Gastrocnemius medialis (tissue), 4 donors: Measurements from ENCODE around the gene RIMS3. TPM values are rescaled to one million over a fixed set of nuclear protein-coding genes. Genes with fewer than 3 reads are reported as not detected.

Source experiments
- ATAC-seq, 2 donors: fragments of 150-250 bp; one replicate each; pipeline ENCODE4 v1.9.1; 2016
- DNase-seq, 2 donors: peaks; one replicate each; pipeline ENCODE4 v3.0.0-alpha.2; 2019
- H3K27ac ChIP-seq, 4 donors: fragments of 200-600 bp; sonication (generic); 1 replicate in 1 of 4; 2 replicates in 3 of 4; pipeline ENCODE4 v1.5.1; 2016 to 2018; ENCODE audit warnings: mild to moderate bottlenecking in 2 of 4, moderate library complexity in 1 of 4
- H3K27me3 ChIP-seq, 3 donors: fragments of 200-600 bp; sonication (generic) in 2 of 3; 1 replicate in 1 of 3; 2 replicates in 2 of 3; pipeline versions ENCODE4 v1.5.1 to v1.6.0; 2016 to 2019; ENCODE audit warnings: mild to moderate bottlenecking in 1 of 3, moderate library complexity in 1 of 3
- H3K36me3 ChIP-seq, 2 donors: fragments of 200-600 bp; sonication (generic) in 1 of 2; one replicate each; pipeline ENCODE4 v1.5.1; 2017 to 2018
- H3K4me1 ChIP-seq, 2 donors: fragments of 200-600 bp; sonication (generic) in 1 of 2; one replicate each; pipeline ENCODE4 v1.5.1; 2016 to 2017; ENCODE audit warnings: mild to moderate bottlenecking in 2 of 2
- H3K4me3 ChIP-seq, 4 donors: fragments of 200-600 bp; sonication (generic) in 3 of 4; 1 replicate in 1 of 4; 2 replicates in 3 of 4; pipeline ENCODE4 v1.5.1; 2016 to 2019; ENCODE audit warnings: mild to moderate bottlenecking in 2 of 4
- H3K9me3 ChIP-seq, 3 donors: fragments of 200-600 bp; sonication (generic) in 2 of 3; 1 replicate in 1 of 3; 2 replicates in 2 of 3; pipeline ENCODE4 v1.5.1; 2016 to 2019
- POLR2A ChIP-seq, 2 donors: fragments of 450-650 bp; IDR thresholded peaks; one replicate each; pipeline ENCODE4 v1.6.1; 2017; ENCODE audit warnings: antibody characterized with exemption in 2 of 2, mild to moderate bottlenecking in 2 of 2, moderate library complexity in 2 of 2
- in situ Hi-C, 4 donors: fragments of 200-750 bp; cut with MboI; loops; one replicate each; pipeline versions ENCODE4 v1.15.0 to v1.8.0; 2017; ENCODE audit warnings: low sequenced_read_pairs in 4 of 4
- intact Hi-C: fragments of 100-400 bp; cut with DNase I; formaldehyde crosslinking; loops from one replicate; pipeline ENCODE4 v1.15.1; 2023; ENCODE audit warnings: low total_unique reads
- total RNA-seq, 4 donors: library from RNA; depleted of rRNA; stranded (reverse); fragments of >200 nt; gene quantifications; one replicate each; pipeline versions ENCODE4 v1.1.0 to v1.2.3, GENCODE V29; 2016
- TF ChIP-seq, protein P1 (sequence below), 5 experiments: fragments of 450-650 bp in 3 of 5; fragments of 200-600 bp in 2 of 5; sonication (generic) in 2 of 5; IDR thresholded peaks in 4 of 5; conservative IDR thresholded peaks in 1 of 5; 1 replicate in 4 of 5; 2 replicates in 1 of 5; pipeline ENCODE4 v1.5.1; 2016 to 2019; ENCODE audit warnings: antibody characterized with exemption in 5 of 5, mild to moderate bottlenecking in 3 of 5, moderate library complexity in 3 of 5

RIMS3 gene
- total RNA-seq, 4 donors from 2014 or later, result 0.31 to 0.67 (median 0.44) TPM

DNA sequence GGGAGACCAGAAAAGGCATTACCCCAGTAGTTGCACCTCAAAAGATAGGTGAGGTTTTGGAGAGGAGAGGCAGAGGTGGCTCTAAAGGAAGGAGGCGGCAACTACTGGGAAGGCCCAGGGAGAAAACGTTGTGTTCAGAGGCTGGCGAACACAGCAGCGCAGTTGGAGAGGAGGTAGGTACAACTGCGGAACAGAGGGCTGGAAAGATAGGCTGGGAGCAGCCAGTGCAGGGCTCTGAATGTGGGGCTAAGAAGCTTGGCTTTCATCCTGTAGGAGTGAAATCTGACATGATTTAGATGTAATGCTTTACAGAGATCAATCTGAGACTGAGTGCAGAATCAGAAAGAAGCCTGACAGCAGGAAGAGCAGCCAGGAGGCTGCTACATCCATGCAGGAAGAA lies 13.0 kb downstream of the RIMS3 start:
- Histone ChIP-seq H3K4me1 (peaks cover 0 to 6% of the 10 kb centered on the region in 2 donors), H3K27me3 (peaks cover 0 to 6% (median 3%) of the 10 kb centered on the region in 3 donors), H3K9me3 (no peaks in the 10 kb centered on the region), H3K36me3 (no peaks in the 10 kb centered on the region), H3K4me3 (no peak overlapping the region), H3K27ac (no peak overlapping the region)
- in situ Hi-C loops (no loop called here), intact Hi-C loops (no loop called here)
- ATAC-seq, result no peak
- DNase-seq, result no peak
- no peak for TF ChIP-seq POLR2A (IDR thresholded peaks at IDR 0.05)
- TF ChIP-seq, protein P1, sequence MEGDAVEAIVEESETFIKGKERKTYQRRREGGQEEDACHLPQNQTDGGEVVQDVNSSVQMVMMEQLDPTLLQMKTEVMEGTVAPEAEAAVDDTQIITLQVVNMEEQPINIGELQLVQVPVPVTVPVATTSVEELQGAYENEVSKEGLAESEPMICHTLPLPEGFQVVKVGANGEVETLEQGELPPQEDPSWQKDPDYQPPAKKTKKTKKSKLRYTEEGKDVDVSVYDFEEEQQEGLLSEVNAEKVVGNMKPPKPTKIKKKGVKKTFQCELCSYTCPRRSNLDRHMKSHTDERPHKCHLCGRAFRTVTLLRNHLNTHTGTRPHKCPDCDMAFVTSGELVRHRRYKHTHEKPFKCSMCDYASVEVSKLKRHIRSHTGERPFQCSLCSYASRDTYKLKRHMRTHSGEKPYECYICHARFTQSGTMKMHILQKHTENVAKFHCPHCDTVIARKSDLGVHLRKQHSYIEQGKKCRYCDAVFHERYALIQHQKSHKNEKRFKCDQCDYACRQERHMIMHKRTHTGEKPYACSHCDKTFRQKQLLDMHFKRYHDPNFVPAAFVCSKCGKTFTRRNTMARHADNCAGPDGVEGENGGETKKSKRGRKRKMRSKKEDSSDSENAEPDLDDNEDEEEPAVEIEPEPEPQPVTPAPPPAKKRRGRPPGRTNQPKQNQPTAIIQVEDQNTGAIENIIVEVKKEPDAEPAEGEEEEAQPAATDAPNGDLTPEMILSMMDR (IDR thresholded peaks at IDR 0.05 in 4 of 5, conservative IDR thresholded peaks at IDR 0.05 in 1 of 5), result no peak

DNA sequence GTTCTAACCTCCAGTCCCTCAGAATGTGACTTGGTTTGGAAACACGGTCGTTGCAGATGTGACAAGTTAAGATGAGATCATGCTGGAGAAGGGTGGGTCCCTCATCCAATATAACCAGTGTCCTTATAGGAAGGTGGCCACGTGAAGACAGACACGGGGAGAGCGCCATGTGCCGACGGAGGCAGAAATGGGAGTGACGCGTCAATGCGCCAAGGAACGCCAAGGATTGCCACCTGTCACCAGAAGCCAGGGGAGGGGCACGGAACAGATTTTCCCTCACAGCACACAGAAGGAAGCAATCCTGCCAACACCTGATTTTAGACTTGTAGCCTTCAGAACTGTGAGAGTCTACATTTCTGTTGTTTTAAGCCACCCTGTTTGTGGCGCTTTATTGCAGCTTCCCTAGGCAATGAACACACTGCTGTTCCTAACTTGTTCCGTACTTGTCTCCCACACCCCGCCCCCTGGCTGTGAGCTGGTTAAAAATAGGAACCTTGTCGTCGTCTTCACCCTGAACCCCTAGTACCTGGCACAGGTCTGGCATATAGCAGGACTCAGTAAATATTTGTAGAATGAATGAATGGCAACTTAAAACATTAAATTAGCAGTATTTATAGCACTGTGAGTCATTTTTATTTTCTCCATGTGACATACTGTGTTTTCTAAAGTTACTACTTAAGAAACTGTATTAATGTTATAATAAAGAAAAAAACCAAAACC lies 14.2 kb downstream of the RIMS3 start:
- peak; percentile 82 to 86 for ATAC-seq
- intact Hi-C loops, result no loop called here
- peak overlapping the region in 3 of 4 donors; percentile 40 to 50 (median 50) for H3K27ac ChIP-seq

DNA sequence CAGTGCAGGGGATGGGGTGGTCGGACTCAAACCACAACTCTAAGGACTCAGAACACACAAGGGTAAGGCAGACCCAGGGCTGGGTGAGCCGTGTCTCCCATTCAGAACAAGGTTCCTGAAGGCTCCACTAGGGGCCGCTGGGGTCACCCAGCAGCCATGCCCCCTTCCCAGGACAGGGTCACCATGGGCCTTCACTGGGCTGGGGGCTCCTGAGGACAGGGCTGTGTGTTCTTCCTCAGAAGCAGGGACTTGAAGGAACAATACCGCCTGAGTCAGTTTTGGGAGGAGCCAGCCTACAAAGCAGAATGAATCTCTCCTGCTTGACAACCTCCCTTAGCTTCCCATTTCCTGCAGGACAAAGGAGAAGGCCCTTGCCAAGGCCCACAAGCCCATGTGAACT lies 15.4 kb downstream of the RIMS3 start:
- H3K4me3 ChIP-seq, result no peak overlapping the region
- H3K9me3 ChIP-seq, result no peaks in the 10 kb centered on the region
- DNase-seq, result no peak
- peaks cover 0 to 6% (median 3%) of the 10 kb centered on the region in 3 donors for H3K27me3 ChIP-seq
- intact Hi-C loops, result no loop called here
- H3K4me1 ChIP-seq, result peaks cover 0 to 6% of the 10 kb centered on the region in 2 donors
- no peak for ATAC-seq
- H3K36me3 ChIP-seq, result no peaks in the 10 kb centered on the region
- in situ Hi-C loops, result no loop called here
- TF ChIP-seq, protein P1 (IDR thresholded peaks at IDR 0.05 in 4 of 5, conservative IDR thresholded peaks at IDR 0.05 in 1 of 5), result no peak
- TF ChIP-seq POLR2A (IDR thresholded peaks at IDR 0.05), result no peak
- H3K27ac ChIP-seq, result no peak overlapping the region

More for the DNA sequence above, 14.2 kb downstream of the RIMS3 start:
- Histone ChIP-seq H3K36me3 (no peaks in the 10 kb centered on the region), H3K4me1 (peaks cover 0 to 6% of the 10 kb centered on the region in 2 donors), H3K4me3 (no peak overlapping the region), H3K9me3 (no peaks in the 10 kb centered on the region), H3K27me3 (peaks cover 0 to 6% (median 3%) of the 10 kb centered on the region in 3 donors)
- peak; percentile 17 to 59 for DNase-seq
- TF ChIP-seq POLR2A (IDR thresholded peaks at IDR 0.05), result no peak
- TF ChIP-seq, protein P1 (IDR thresholded peaks at IDR 0.05 in 4 of 5, conservative IDR thresholded peaks at IDR 0.05 in 1 of 5), result no peak
- in situ Hi-C loops, result no loop called here

DNA sequence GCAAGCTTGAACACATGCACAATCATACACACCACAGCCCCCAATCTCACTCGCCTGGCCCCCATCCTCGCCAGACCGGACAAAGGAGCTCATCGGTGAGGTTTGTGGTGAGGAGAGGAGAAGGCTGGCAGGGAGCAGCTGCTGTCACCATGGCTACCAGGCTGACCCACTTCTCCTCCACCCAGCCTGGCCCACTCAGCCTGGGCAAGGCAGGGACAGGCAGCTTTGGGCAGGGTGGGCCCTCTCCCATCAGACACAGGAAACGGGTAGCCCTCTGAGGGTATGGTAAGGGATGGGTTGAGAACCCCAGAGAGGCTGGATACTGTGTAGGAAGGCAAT lies 15.9 kb downstream of the RIMS3 start:
- H3K4me1 ChIP-seq, result peaks cover 0 to 6% of the 10 kb centered on the region in 2 donors
- no peak for TF ChIP-seq POLR2A (IDR thresholded peaks at IDR 0.05)
- TF ChIP-seq, protein P1 (IDR thresholded peaks at IDR 0.05 in 4 of 5, conservative IDR thresholded peaks at IDR 0.05 in 1 of 5), result no peak
- in situ Hi-C loops (no loop called here), intact Hi-C loops (no loop called here)
- DNase-seq (no peak), ATAC-seq (no peak)
- no peaks in the 10 kb centered on the region for H3K9me3 ChIP-seq
- peaks cover 0 to 6% (median 3%) of the 10 kb centered on the region in 3 donors for H3K27me3 ChIP-seq
- no peak overlapping the region for H3K27ac ChIP-seq
- H3K4me3 ChIP-seq, result no peak overlapping the region
- no peaks in the 10 kb centered on the region for H3K36me3 ChIP-seq
